Measurements from ENCODE around the gene TAGLN3. TPM values are rescaled to one million over a fixed set of nuclear protein-coding genes. Genes with fewer than 3 reads are reported as not detected.

The TAGLN3 gene
- total and polyA plus RNA-seq, 2 of the 13 experiments (the other 11 are each of a cell fraction or from before 2014, with no cell fraction given), result 0.51 to 0.91 TPM

- intact Hi-C loops (cut with micrococcal nuclease; ENCODE audit: unreplicated experiment) (no loop called here), in situ Hi-C loops (cut with HindIII; ENCODE audit: extremely low pct_ligation_motif_present, low pct_unique_long_range_greater_than_20kb) (no loop called here)
- Histone ChIP-seq H3K36me3 (replicated peaks in 1 of 2; ENCODE audit: control insufficient read depth in 1 of 2, insufficient read depth in 2 of 2, low read length in 2 of 2) (peaks cover 0 to 17% of the 10 kb centered on the region in 2 experiments; a peak in 2 of 5 replicates), H3K27ac (ENCODE audit: extremely low read length, insufficient read depth, low read length) (no peak overlapping the region), H3K4me3 (replicated peaks in 1 of 3; ENCODE audit: insufficient read depth in 1 of 3, low read depth in 2 of 3, low read length in 3 of 3) (no peak overlapping the region), H3K27me3 (ENCODE audit: control insufficient read depth in 1 of 2, insufficient read depth in 2 of 2, low read length in 2 of 2) (no peaks in the 10 kb centered on the region), H3K79me2 (ENCODE audit: insufficient read depth, low read length) (no peaks in the 10 kb centered on the region), H3K4me2 (ENCODE audit: low read depth, low read length) (no peak overlapping the region), H4K20me1 (ENCODE audit: insufficient read depth, low read length) (no peaks in the 10 kb centered on the region), H3K9me3 (ENCODE audit: low read length) (no peaks in the 10 kb centered on the region), H3K9ac (ENCODE audit: insufficient read depth, low read depth, low read length) (no peak overlapping the region), H3K4me1 (ENCODE audit: insufficient read depth, low read length) (no peaks in the 10 kb centered on the region), H2AFZ (ENCODE audit: low read length) (no peak overlapping the region)
- ChIA-PET CTCF (ENCODE audit: low intra/inter-chr PET ratio, low total read pairs) (no interaction called here), POLR2A (no interaction called here)
- 91% methylated on average over 2 of the region's 2 CpGs for WGBS (ENCODE audit: low lambda C conversion rate)
- BruUV-seq (replicated peaks), result no TSS peak
- no peak for ATAC-seq
- FAIRE-seq, result no peak
- DNase-seq (ENCODE audit: low spot score), result no peak
- no peak for TF ChIP-seq THYN1 (CRISPR knock-in tag; IDR thresholded peaks at IDR 0.05; ENCODE audit: borderline replicate concordance, low read depth)
- TF ChIP-seq ZNF546 (CRISPR knock-in tag; conservative IDR thresholded peaks at IDR 0.05), result no peak
- TF ChIP-seq, protein P1, sequence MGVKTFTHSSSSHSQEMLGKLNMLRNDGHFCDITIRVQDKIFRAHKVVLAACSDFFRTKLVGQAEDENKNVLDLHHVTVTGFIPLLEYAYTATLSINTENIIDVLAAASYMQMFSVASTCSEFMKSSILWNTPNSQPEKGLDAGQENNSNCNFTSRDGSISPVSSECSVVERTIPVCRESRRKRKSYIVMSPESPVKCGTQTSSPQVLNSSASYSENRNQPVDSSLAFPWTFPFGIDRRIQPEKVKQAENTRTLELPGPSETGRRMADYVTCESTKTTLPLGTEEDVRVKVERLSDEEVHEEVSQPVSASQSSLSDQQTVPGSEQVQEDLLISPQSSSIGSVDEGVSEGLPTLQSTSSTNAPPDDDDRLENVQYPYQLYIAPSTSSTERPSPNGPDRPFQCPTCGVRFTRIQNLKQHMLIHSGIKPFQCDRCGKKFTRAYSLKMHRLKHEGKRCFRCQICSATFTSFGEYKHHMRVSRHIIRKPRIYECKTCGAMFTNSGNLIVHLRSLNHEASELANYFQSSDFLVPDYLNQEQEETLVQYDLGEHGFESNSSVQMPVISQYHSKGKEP (CRISPR knock-in tag; IDR thresholded peaks at IDR 0.05), result no peak
- no peak for TF ChIP-seq MAFK (conservative IDR thresholded peaks at IDR 0.05 in 1 of 2, IDR thresholded peaks at IDR 0.05 in 1 of 2; ENCODE audit: low read length in 2 of 2)
- TF ChIP-seq, protein P2, sequence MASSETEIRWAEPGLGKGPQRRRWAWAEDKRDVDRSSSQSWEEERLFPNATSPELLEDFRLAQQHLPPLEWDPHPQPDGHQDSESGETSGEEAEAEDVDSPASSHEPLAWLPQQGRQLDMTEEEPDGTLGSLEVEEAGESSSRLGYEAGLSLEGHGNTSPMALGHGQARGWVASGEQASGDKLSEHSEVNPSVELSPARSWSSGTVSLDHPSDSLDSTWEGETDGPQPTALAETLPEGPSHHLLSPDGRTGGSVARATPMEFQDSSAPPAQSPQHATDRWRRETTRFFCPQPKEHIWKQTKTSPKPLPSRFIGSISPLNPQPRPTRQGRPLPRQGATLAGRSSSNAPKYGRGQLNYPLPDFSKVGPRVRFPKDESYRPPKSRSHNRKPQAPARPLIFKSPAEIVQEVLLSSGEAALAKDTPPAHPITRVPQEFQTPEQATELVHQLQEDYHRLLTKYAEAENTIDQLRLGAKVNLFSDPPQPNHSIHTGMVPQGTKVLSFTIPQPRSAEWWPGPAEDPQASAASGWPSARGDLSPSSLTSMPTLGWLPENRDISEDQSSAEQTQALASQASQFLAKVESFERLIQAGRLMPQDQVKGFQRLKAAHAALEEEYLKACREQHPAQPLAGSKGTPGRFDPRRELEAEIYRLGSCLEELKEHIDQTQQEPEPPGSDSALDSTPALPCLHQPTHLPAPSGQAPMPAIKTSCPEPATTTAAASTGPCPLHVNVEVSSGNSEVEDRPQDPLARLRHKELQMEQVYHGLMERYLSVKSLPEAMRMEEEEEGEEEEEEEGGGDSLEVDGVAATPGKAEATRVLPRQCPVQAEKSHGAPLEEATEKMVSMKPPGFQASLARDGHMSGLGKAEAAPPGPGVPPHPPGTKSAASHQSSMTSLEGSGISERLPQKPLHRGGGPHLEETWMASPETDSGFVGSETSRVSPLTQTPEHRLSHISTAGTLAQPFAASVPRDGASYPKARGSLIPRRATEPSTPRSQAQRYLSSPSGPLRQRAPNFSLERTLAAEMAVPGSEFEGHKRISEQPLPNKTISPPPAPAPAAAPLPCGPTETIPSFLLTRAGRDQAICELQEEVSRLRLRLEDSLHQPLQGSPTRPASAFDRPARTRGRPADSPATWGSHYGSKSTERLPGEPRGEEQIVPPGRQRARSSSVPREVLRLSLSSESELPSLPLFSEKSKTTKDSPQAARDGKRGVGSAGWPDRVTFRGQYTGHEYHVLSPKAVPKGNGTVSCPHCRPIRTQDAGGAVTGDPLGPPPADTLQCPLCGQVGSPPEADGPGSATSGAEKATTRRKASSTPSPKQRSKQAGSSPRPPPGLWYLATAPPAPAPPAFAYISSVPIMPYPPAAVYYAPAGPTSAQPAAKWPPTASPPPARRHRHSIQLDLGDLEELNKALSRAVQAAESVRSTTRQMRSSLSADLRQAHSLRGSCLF (CRISPR knock-in tag; IDR thresholded peaks at IDR 0.05; ENCODE audit: borderline replicate concordance), result no peak
- no peak for TF ChIP-seq ASH2L (IDR thresholded peaks at IDR 0.05; ENCODE audit: insufficient read length, low read depth, low read length)
- no peak for TF ChIP-seq RARG (CRISPR knock-in tag; IDR thresholded peaks at IDR 0.05; ENCODE audit: low read depth)
- TF ChIP-seq, protein P3, sequence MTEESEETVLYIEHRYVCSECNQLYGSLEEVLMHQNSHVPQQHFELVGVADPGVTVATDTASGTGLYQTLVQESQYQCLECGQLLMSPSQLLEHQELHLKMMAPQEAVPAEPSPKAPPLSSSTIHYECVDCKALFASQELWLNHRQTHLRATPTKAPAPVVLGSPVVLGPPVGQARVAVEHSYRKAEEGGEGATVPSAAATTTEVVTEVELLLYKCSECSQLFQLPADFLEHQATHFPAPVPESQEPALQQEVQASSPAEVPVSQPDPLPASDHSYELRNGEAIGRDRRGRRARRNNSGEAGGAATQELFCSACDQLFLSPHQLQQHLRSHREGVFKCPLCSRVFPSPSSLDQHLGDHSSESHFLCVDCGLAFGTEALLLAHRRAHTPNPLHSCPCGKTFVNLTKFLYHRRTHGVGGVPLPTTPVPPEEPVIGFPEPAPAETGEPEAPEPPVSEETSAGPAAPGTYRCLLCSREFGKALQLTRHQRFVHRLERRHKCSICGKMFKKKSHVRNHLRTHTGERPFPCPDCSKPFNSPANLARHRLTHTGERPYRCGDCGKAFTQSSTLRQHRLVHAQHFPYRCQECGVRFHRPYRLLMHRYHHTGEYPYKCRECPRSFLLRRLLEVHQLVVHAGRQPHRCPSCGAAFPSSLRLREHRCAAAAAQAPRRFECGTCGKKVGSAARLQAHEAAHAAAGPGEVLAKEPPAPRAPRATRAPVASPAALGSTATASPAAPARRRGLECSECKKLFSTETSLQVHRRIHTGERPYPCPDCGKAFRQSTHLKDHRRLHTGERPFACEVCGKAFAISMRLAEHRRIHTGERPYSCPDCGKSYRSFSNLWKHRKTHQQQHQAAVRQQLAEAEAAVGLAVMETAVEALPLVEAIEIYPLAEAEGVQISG (CRISPR knock-in tag; IDR thresholded peaks at IDR 0.05), result no peak
- TF ChIP-seq, protein P4, sequence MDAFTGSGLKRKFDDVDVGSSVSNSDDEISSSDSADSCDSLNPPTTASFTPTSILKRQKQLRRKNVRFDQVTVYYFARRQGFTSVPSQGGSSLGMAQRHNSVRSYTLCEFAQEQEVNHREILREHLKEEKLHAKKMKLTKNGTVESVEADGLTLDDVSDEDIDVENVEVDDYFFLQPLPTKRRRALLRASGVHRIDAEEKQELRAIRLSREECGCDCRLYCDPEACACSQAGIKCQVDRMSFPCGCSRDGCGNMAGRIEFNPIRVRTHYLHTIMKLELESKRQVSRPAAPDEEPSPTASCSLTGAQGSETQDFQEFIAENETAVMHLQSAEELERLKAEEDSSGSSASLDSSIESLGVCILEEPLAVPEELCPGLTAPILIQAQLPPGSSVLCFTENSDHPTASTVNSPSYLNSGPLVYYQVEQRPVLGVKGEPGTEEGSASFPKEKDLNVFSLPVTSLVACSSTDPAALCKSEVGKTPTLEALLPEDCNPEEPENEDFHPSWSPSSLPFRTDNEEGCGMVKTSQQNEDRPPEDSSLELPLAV (CRISPR knock-in tag; conservative IDR thresholded peaks at IDR 0.05; ENCODE audit: low read depth), result no peak
- TF ChIP-seq ZNF567 (CRISPR knock-in tag; IDR thresholded peaks at IDR 0.05; ENCODE audit: borderline replicate concordance), result no peak
- TF ChIP-seq ZNF777 (CRISPR knock-in tag; IDR thresholded peaks at IDR 0.05), result no peak
- TF ChIP-seq SALL1 (CRISPR knock-in tag; IDR thresholded peaks at IDR 0.05), result no peak
- no peak for TF ChIP-seq NFATC3 (CRISPR knock-in tag; IDR thresholded peaks at IDR 0.05)
- TF ChIP-seq ZNF530 (CRISPR knock-in tag; IDR thresholded peaks at IDR 0.05; ENCODE audit: low read depth), result no peak
Observed at GRCh38 chr3:111951032-111951431, 47.7 kb upstream of the TAGLN3 start.
